NCI-H146 treated with DMSO at 0.1 percent for 48 hours (cell line): Measurements from ENCODE around the gene HECTD2.
"Not testable (repeated sequence)": the region's sequence is repeated elsewhere in the genome, so short reads cannot be mapped to it uniquely, and the experiment has no call there.

Experiments used
- DNase-seq: peaks from one replicate; lab custom pipeline; 2025; ENCODE audit not compliant: unreplicated experiment; lab: John Stamatoyannopoulos, UW

Gene HECTD2

DNA sequence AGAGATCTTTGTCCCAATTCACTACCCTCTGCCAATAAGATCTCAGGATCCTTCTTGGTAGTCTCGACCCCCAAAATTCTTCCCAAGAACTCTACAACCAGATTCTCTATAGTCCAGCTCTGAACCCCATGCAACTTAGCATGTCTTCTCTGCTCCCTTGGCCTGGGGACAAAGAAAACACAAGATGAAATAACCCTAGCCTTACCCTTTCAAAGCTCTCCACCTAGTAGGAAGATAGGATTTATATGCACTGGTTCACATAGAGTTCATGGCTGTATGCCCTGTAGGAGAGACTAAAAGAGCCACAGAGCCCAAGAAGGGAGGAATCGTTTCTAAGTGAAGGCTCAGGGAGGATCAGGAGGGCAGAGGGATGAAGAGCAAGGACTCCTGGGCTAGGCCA lies 126.6 kb downstream of the HECTD2 start:
- DNase-seq, result no peak

DNA sequence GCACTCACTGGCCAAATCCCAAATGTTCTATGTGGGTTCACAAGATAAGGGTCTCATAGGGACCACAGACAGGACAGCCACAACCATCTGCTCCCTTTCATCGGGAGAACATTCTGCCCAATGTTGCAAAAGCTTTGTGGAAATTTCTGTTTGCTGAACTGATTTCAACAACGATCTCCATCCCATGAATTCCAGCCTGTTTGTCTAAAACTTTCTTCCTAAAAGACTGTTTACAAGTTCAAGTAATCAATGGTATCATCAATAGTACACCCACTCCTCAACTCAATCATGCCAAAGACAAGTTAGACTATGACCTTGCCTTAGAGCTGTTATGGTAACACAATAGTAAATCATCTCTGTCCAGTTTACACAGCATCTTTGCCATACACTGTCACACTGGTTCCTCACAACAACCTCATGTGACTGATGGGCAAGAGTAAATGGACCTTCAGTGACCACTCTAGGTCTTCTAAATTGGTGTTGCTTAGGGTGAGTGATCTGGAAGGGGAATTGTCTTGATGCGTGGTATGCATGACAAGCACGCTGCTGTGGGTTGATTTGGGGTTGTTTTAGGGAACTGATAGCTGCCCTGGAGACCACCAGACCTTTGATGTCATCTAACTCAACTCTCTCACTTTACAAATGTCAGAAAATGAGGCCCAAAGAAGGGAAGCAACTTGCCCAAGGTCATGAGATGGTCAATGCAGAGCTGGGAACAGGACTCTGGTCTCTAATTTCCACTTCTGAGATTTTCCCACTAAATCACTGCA lies 127.7 kb downstream of the HECTD2 start:
- DNase-seq, result no peak

DNA sequence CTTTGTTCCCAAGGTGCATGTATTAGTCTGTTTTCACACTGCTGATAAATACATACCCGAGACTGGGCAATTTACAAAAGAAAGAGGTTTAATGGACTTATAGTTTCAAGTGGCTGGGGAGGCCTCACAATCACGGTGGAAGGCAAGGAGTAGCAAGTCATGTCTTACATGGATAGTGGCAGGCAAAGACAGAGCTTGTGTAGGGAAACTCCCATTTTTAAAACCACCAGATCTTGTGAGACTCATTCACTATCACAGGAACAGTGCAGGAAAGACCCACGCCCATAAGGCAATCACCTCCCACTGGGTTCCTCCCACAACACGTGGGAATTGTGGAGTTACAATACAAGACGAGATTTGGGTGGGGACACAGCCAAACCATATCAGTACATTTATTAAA lies 129.8 kb downstream of the HECTD2 start:
- DNase-seq, result no peak

DNA sequence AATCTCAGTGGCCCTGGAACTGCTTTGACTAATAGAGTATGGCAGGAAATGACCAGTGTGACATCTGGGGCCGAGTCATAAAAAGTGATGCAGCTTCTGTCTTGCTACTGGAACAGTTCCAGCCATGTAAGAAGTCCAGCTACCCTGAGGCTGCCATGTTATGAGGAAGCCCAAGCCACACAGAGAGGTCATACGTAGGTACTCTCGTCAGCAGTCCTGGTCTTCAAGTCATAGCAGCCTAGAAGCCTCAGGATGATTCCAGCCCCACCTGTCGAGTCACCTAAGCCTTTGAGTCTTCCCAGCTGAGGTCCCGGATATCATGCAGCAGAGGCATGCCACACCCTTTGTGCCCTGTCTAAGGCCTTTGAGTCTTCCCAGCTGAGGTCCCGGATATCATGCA lies 130.6 kb downstream of the HECTD2 start:
- no peak for DNase-seq

DNA sequence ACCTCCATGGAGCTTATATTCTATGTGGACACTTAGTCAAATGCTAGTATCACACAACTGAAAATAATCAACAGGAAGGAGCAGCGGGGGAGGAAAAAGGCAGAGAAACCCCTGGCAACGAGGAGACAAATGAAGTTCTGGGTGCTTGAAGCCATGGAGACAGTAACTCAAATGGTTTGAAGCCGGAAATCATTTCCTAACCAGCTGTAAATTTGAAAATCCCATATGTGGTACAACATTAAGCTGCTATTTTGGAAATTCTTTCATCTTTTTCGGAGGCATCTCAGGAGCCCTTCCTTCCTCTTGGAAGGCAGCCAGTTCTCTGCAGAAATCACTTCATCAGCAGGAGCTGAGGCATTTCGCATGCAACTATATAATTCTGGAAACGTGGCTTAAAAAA lies 131.3 kb downstream of the HECTD2 start:
- DNase-seq, result no peak

DNA sequence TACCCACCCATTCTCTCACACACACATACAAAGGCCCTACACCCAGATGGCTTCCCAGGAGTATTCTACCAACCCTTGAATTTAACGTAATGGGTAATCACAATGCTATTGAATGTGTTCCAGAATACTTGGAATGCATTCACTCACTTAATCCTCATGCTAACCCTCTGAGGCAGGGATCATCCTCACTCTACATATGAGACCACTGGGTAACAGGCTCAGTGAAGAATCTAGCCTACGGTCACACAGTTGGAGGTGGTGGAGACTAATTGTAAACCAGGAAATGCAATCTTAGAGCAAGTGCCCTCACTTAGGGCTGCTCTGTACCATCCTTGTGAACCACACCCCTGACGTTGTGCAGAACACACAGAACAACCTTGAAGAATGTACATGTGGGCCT lies 135.2 kb downstream of the HECTD2 start:
- no peak for DNase-seq

DNA sequence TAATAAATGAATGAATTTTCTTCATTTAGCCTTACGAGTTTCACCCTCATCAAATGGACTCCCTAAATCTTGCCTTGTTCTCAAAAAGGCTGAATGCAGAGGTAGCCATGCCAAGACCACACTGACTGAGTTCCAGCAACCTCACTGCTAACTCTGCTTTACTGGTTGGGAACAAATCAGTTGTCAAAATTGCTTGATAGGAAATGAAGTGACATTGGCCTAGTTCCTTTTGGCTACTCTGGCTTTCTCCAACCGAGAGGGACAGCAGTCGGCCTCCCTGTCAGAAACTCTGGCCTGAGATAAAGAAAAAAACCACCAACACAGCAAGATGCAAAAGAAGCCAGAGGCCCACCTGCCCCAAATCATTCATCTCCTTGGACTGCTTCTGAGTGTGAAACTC lies 135.7 kb downstream of the HECTD2 start:
- DNase-seq, result no peak

DNA sequence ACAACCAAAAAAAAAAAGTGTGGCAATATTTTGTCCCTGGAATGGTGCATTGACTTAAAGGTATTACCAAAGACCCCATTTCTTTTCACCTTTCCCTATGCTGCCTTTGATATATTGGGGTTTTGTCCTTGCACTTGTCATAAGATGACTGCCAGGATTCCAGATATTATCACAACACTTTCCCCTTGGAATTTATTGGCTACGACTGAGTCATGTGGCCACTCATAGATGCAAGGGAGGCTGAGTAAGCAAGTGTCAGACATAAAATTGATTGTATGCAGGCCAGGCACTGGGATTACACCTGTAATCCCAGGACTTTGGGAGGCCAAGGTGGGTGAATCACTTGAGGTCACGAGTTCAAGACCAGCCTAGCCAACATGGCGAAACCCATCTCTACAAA lies 139.1 kb downstream of the HECTD2 start:
- DNase-seq, result no peak

DNA sequence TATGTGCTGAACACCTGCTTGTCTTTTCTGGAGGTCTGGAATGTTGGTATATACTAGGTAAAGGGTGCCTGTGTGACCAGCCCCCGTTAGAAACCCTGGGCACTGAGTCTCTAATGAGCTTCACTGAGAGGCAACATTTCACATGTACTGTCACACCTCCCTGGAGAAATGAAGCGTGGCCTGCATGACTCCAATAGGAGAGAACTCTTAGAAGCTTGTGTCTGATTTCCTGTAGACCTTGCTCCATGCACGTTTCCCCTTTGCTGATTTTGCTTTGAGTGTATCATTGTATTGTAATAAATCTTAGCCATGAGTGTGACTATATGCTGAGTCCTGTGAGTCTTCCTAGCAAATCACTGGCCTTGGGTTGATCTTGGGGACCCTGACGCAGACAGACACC lies 139.9 kb downstream of the HECTD2 start:
- no peak for DNase-seq

DNA sequence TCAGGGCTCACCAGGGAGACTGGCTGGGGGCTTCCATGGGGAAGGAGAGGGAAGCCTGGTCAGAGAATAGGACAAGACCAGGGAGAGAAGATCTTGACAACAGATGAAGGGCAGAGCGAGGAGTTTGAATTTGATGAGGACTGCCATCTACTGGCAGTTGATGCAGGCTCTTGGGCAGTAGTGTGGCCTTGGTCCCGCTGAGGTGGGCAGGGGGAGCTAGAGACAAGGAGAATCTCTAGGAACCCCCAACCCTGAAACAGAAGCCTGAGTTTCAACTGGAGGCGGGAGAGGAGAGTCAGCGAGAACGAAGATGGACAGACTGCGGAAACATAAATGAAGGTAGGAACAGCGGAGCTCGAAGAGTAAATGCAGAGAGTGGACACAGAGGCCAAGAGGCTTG lies 141.7 kb downstream of the HECTD2 start:
- DNase-seq, result peak; percentile 50

DNA sequence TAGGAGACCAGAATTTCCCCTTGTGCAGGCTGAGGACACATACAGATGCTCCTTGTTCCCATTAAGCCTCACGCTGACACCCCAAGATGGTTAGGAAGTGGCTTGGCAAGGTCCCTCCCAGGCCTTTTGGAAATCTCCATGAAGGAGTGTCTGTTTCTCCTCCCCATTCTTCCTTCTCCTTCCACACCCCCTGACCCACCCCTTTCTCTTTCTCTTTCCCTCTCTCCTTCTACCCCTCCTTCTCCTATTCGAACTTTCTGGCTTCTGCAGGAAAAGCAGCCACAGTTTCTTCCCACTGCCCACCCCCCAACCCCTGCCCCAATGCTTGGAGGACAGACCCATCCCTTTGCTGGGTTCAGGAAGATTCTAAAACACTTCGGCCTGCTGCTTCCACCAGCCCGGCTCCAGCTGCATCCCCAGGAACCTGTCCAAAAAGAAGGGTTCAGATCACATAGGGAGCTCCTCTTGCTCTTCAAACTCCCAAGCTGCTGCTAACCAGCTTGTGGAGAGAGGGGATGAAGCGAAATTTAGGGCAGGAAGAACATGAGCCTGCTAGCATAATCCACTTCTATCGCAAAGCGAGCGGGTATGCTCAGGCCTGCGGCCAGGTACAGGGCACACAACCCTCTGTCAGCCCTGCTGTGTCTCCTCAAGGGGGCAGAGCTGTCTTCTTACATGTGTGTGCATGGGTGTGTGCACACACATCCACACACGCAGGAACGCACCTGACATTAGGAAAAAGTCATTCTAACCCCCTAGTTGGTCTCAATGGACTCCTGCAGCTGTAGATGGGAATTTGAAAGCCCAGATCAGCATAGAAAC lies 142.3 kb downstream of the HECTD2 start:
- DNase-seq, result no peak

DNA sequence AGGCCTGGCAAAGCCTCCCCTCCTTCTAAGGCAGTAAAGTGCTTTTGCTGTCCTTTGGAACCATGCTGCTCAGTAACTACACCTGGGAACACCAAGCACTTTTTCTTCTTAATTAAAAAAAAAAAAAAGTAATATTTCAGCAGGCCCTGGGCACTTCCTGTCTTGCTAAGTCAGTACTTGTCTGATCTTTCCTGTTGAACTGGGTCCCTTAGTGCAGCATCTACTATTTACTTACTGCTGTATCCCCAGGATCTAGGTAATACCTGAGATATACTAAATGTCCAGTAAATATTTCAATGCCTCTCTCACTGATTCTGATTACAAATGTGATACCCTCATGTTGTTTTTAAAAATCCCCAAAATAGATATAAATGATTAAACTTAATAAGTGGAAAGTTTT lies 145.3 kb downstream of the HECTD2 start:
- no peak for DNase-seq

DNA sequence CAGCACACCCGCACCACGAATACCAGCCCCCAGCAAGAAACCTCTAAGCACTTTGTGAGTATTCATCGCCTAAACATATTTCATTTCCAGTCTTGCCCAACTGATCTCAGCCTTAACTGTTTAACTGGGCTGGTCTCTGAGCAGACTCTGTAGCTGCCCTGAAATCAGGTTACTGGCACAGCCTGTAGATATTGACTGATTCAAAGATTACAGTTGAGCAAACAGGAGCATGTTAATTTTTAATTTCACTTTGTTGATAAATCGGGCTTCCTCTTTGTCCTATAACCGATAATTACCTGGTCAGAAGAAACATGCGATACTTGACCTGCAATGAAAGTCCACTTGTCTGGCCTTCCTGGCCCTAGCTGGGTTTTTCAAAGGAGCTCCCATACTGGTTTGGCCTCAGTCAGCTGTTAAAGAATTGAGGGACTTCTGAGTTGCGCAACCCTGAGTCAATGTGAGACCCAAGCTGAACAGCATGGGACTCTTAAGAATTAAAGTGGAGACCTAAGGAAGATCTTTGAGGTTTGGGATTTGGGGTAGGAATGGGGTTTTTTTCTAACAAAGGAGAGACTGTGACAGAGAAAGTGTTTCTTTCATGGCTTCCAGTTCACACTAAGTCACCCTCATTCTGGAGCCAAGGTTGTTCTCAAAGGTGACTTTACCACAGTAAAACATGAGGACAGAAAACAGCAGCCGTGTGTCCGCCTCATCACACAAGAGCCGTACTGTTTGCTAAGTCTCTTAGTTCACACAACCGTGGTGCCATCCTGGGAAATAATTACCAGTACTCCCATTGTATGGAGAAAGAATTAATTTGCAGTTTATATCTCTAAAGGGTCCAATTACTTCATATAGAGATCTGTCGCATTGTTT lies 146.8 kb downstream of the HECTD2 start:
- DNase-seq, result peak; percentile 83

DNA sequence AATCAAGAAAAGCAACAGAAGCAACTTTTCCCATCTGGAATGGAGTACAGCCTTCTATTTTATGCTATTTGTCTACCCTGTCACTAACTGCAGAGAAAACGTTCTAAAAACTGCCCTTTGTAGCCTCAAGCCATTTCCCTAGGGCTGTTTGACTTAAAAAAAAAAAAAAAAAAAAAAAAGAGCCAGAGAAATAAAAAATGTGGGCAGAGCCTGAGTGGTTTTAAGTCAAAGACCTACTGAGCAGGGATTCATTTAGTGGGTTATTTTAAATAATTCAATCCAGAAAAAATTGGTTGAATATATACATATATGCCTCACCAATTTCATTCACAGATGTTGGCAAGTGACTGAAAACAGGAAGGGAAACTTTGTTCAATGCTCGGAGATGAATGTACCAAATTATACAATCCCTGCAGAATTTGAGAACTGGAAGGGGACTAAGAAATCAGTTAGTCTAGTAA lies 147.5 kb downstream of the HECTD2 start:
- peak; percentile 69 for DNase-seq

DNA sequence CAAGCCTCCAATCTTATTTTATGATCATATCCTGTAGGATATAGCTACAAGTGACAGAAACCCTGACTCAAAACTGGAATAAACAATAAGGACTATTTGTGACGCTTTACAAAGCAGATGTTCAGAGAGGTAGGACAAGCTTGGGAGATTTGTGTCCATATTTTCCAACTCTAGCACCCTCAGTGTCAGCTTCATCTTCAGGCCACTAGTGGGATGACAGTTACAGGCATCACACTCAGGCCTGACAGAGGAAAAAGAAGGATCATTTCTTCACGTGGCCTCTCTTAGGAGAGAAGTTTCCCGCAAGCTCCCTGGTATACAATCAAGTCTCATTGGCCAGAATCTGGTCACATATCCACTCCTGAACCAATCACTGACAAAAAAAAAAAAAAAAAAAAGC lies 148.3 kb downstream of the HECTD2 start:
- DNase-seq, result no peak

DNA sequence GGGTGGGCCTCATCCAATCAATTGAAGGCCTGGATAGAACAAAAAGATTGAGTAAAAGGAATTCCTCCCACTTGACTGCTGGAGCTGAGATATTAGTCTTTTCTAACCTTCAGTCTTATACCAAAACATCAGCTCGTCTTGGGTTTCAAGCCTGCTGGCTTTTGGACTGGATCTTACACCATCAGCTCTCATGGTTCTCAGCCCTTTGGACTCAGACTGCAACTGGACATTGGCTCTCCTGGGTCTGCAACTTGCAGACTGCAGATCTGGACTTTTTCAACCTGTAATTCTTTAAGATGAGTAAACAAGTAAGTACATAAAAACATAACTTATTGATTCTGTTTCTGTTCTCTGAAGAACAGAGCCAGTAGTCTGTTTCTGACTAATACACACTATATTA lies 149.0 kb downstream of the HECTD2 start:
- DNase-seq, result no peak

DNA sequence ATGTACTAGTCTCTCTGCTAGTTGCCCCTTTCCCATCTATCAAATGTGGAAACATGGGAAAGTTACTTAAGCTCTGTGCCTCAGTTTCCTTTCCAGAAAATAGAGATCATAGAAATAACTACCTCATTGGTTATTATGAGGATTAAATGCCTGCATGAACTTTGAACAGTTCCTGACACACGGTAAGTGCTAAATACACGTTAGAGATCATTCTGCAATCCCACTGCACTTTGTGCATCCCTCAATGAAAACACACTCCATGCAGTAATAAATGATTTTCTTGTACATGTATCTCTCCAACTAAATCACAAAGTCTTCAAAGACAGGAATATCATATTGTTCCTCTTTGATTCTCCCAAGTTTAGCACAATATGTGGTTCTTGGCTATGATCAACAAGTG lies 149.6 kb downstream of the HECTD2 start:
- DNase-seq, result no peak

DNA sequence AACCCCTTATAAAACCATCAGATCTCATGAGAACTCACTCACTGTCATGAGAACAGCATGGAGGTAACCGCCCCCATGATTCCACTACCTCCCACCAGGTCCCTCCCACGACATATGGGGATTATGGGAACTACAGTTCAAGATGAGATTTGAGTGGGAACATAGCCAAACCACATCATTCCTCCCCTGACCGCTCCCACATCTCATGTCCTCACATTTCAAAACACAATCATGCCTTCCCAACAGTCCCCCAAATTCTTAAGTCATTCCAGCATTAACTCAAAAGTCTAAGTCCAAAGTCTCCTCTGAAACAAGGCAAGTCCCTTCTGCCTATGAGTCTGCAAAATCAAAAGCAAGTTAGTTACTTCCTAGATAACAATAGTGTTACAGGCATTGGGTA lies 150.7 kb downstream of the HECTD2 start:
- not testable (repeated sequence) for DNase-seq

DNA sequence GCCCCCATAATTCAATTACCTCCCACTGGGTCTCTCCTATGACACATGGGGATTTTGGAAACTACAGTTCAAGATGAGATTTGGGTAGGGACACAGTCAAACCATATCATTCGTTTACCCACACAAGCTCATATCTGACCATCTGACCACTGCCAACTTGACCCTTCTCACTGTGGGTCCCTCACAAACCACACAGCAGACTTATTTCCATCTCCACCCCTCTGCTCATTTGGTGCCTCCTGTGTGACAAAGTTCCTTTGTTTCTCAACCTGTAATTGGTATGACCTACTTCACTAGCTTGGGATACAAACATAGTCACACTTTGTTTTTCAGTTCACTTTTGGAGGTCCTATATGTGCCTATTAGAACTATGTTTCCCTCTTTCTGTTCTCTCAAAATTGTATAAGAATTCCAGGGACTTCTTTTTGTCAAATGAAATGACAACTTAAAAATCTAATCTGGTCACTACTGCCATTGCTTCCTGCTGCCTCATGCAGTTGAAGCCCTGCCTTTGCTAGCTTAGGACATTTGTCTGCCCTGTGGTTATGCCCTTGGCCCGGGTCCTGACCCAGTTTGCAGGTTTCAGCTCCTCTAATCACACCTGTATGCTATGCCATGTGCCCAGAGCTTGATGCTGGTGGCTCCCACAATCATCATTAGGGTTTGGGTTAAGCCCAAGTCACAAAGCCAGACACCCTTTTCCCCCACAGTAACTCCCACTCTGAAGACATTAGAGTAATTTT lies 152.9 kb downstream of the HECTD2 start:
- DNase-seq, result no peak

DNA sequence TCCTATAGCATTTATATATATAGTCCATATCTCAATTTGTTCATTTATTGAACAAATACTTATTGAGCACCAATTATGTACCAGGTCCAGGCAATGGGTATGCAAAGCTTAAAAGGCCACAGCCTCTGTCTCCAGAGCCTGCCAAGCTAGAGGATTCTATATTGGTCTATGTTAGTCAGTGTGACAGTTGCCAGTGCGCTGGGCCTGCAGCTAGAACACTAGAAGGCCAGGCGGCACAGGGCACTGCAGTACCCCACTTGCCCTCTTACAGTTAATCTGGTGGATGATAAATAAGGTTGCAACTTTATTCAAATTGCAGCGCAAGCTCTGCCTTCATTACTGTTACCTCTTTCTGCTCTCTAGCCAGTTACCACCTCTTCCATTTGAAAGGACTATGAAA lies 153.9 kb downstream of the HECTD2 start:
- DNase-seq, result no peak
